Stimulated activated memory B cell treated with anti-CD40 and anti-IgM and Interleukin-4, amounts not matched to agents 10 μg/mL and 1 μg/mL and 100 μg/mL, for 72 hours (primary cell): ENCODE measurements around the gene MT1F.

Experiments
- ATAC-seq: fragments of 150-1000 bp; cut with Tn5 transposase; 2 replicates; pipeline ENCODE4 v1.10.0; 2021
- H3K27ac Mint-ChIP-seq: one replicate; pipeline ENCODE4 v1.8.0; 2022; ENCODE audit warnings: mild to moderate bottlenecking, mixed read lengths
- H3K27me3 Mint-ChIP-seq: one replicate; pipeline ENCODE4 v1.8.0; 2022; ENCODE audit warnings: mixed read lengths
- H3K36me3 Mint-ChIP-seq: one replicate; pipeline ENCODE4 v1.8.0; 2022; ENCODE audit warnings: mixed read lengths
- H3K4me1 Mint-ChIP-seq: one replicate; pipeline ENCODE4 v1.8.0; 2022; ENCODE audit warnings: mixed read lengths
- H3K4me3 Mint-ChIP-seq: one replicate; pipeline ENCODE4 v1.8.0; 2022; ENCODE audit warnings: mild to moderate bottlenecking, moderate library complexity, mixed read lengths
- H3K9me3 Mint-ChIP-seq: one replicate; pipeline ENCODE4 v1.8.0; 2022; ENCODE audit warnings: mixed read lengths

Gene MT1F

DNA sequence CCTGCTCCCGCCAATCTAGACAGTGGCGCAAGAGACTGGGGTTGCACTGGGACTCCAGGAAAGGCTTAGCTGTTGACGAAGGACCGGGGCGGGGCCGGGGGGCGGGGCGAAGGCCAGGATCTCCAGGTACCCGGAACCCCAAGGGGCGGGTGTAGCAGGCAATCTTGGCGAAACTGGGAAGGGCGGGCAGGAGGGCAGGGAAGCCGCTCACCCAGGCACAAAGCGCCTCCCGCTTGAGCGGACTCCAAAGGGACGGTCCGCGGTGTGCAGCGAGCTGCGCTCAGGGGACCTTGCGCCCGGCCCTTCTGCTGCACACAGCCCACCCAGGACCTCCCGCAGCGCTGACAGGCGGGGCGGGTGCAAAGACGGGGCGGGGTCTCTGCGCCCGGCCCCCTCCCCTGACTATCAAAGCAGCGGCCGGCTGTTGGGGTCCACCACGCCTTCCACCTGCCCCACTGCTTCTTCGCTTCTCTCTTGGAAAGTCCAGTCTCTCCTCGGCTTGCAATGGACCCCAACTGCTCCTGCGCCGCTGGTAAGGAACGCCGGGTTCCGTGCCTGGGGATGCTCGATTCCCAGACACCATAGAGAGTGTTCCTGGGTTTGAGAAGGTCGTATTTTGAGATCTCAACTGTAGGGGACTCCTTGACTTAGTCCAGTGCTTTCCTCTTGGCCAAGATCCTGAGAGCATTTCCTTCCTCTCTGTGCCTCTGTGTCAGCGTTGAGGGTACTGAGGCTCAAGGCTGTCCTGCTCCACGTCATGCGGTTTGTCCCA, at the start of gene MT1F:
MT1F (plus strand) TSS at position 405 of the 772 bp plus-strand sequence; CDS start at position 505, 100 bp downstream.
- Mint-ChIP-seq H3K4me3 (peak within 1 kb of the TSS; percentile 89), H3K27ac (peak within 1 kb of the TSS; percentile 71), H3K27me3 (peaks cover 14% of the 10 kb centered on the region), H3K4me1 (peaks cover 34% of the 10 kb centered on the region), H3K36me3 (no peaks in the 10 kb centered on the region), H3K9me3 (no peaks in the 10 kb centered on the region)
- ATAC-seq = peak; percentile 85

DNA sequence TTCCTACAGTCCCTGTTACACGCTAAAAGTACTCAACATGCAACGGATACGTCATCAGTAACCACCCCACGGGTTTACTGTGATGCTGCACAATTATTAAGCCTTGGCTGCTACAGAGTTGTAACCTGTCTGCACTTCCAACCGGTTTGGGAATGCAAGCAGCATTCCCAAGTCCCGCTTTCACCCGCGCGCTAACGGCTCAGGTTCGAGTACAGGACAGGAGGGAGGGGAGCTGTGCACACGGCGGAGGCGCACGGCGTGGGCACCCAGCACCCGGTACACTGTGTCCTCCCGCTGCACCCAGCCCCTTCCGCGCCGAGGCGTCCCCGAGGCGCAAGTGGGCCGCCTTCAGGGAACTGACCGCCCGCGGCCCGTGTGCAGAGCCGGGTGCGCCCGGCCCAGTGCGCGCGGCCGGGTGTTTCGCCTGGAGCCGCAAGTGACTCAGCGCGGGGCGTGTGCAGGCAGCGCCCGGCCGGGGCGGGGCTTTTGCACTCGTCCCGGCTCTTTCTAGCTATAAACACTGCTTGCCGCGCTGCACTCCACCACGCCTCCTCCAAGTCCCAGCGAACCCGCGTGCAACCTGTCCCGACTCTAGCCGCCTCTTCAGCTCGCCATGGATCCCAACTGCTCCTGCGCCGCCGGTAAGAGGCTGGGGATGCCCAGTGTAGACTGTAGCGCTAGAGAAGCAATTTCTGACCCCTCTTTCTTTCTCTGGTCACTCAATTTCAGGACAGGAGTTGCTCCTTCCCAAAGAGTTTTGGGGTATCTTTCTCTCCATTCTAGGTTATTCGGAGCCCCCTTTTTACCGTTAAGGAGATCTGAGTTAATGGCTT, 49.5 kb upstream of the MT1F start, which contains the start of gene MT2A:
MT2A (plus strand) TSS at position 542 of the 833 bp plus-strand sequence; CDS start at position 614, 72 bp downstream.
- ATAC-seq = peak; percentile 94
- H3K4me1 Mint-ChIP-seq = peaks cover 41% of the 10 kb centered on the region

GRCh38 chr16:56608876-56609462, 48.8 kb upstream of the MT1F start:
- ATAC-seq = no peak
- peak overlapping the region; percentile 76 for H3K27ac Mint-ChIP-seq
- H3K4me1 Mint-ChIP-seq = peaks cover 41% of the 10 kb centered on the region
- H3K9me3 Mint-ChIP-seq = no peaks in the 10 kb centered on the region
- H3K36me3 Mint-ChIP-seq = no peaks in the 10 kb centered on the region
- H3K27me3 Mint-ChIP-seq = no peaks in the 10 kb centered on the region
- H3K4me3 Mint-ChIP-seq = peak overlapping the region; percentile 87

More for the DNA sequence above, 49.5 kb upstream of the MT1F start, which contains the start of gene MT2A:
- Mint-ChIP-seq H3K9me3 (no peaks in the 10 kb centered on the region), H3K36me3 (no peaks in the 10 kb centered on the region), H3K27ac (peak within 1 kb of the TSS; percentile 76), H3K27me3 (no peaks in the 10 kb centered on the region), H3K4me3 (peak within 1 kb of the TSS; percentile 87)

- Mint-ChIP-seq H3K4me1 (peaks cover 41% of the 10 kb centered on the region), H3K36me3 (no peaks in the 10 kb centered on the region), H3K27me3 (no peaks in the 10 kb centered on the region), H3K9me3 (no peaks in the 10 kb centered on the region), H3K27ac (peak overlapping the region; percentile 76), H3K4me3 (peak overlapping the region; percentile 87)
- peak; percentile 79 for ATAC-seq
These were observed 48.3 kb upstream of the MT1F start for GRCh38 chr16:56609463-56609921.

- Mint-ChIP-seq H3K4me3 (peak overlapping the region; percentile 87), H3K9me3 (no peaks in the 10 kb centered on the region), H3K27ac (peak overlapping the region; percentile 76), H3K4me1 (peaks cover 41% of the 10 kb centered on the region), H3K27me3 (no peaks in the 10 kb centered on the region), H3K36me3 (no peaks in the 10 kb centered on the region)
- ATAC-seq = peak; percentile 71
These were observed 47.6 kb upstream of the MT1F start for GRCh38 chr16:56610017-56610608.

GRCh38 chr16:56610609-56611111, 47.1 kb upstream of the MT1F start:
- H3K27ac Mint-ChIP-seq = peak overlapping the region; percentile 76
- H3K9me3 Mint-ChIP-seq = no peaks in the 10 kb centered on the region
- H3K36me3 Mint-ChIP-seq = no peaks in the 10 kb centered on the region
- ATAC-seq = no peak
- peak overlapping the region; percentile 87 for H3K4me3 Mint-ChIP-seq
- H3K4me1 Mint-ChIP-seq = peaks cover 41% of the 10 kb centered on the region
- H3K27me3 Mint-ChIP-seq = no peaks in the 10 kb centered on the region

GRCh38 chr16:56611281-56611833, 46.4 kb upstream of the MT1F start:
- Mint-ChIP-seq H3K4me1 (peaks cover 41% of the 10 kb centered on the region), H3K4me3 (peak overlapping the region; percentile 16), H3K27me3 (peaks cover under 1% of the 10 kb centered on the region), H3K9me3 (no peaks in the 10 kb centered on the region), H3K27ac (peak overlapping the region; percentile 76), H3K36me3 (no peaks in the 10 kb centered on the region)
- no peak for ATAC-seq

DNA sequence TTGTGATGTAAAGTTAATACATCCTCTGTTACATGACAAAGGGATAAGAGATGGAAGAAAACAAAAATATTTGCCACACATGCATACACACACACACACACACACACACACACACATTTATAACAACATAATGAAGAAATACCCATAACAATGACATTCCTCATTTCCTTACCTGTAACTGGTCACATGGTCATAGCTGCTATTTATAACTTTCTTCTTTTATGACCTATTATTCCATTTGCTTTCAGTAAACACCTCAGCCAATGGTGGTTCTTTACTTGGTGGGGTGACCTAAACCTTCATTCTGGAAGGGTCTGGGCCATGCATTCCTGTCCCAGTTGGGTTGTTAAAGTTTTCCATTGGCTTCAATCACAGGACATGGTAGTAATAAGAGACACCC, 44.1 kb upstream of the MT1F start:
- no peak for ATAC-seq
- H3K27me3 Mint-ChIP-seq = peaks cover 24% of the 10 kb centered on the region
- no peaks in the 10 kb centered on the region for H3K9me3 Mint-ChIP-seq
- no peak overlapping the region for H3K4me3 Mint-ChIP-seq
- no peaks in the 10 kb centered on the region for H3K36me3 Mint-ChIP-seq
- peaks cover 38% of the 10 kb centered on the region for H3K4me1 Mint-ChIP-seq
- no peak overlapping the region for H3K27ac Mint-ChIP-seq

DNA sequence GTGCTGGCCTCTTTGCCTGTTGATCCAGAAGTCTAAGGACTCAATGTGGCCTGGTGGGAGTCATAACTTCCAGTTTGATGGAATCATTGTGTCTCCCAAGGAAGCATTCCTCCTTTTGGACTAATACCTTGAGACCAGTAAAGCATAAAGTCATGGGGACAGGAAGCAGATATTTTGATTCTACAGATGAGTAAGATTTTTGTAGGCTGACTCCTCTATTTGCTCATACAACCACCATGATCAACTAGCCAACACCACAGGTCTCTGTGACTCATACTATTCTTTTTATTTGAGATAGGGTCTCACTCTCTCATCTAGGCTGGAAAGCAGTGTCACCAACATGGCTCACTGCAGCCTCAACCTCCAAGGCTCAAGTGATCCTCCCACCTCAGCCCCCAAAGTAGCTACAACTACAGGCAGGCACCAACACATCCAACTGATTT, 43.2 kb upstream of the MT1F start:
- Mint-ChIP-seq H3K27ac (no peak overlapping the region), H3K4me1 (peaks cover 30% of the 10 kb centered on the region), H3K27me3 (peaks cover 33% of the 10 kb centered on the region), H3K9me3 (no peaks in the 10 kb centered on the region), H3K36me3 (no peaks in the 10 kb centered on the region), H3K4me3 (no peak overlapping the region)
- no peak for ATAC-seq

GRCh38 chr16:56615353-56615752, 42.4 kb upstream of the MT1F start:
- Mint-ChIP-seq H3K27ac (no peak overlapping the region), H3K36me3 (no peaks in the 10 kb centered on the region), H3K4me1 (peaks cover 23% of the 10 kb centered on the region), H3K4me3 (no peak overlapping the region), H3K27me3 (peaks cover 34% of the 10 kb centered on the region), H3K9me3 (no peaks in the 10 kb centered on the region)
- no peak for ATAC-seq

DNA sequence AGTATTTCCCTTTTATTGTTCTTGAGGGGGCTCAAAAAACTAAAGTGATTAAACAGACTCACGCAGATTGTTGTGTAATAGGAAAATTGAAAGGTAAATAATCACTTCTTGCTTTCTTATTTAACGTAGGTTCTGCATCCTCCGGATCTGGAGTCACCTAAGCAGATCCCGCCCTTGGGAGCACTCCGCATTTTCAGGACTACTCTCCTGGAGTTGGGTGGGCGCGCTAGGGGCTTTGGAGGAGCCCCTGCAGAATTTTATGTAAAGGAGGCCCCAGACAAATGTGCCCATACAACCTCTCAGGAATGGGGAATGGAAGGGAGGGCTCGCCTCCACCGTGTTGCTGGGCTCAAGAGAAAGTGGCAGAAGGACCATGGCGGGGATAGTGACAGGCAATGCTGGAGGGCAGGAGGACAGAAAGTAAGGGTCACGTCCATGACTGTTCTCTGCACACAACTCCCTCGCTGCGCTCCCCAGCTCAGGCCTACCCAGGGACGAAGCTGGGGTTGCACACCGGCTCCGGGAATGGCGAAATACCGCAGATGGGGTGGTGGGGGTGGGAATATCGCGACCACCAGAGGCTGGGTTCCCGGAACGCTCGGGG, 41.0 kb upstream of the MT1F start:
- peaks cover 34% of the 10 kb centered on the region for H3K27me3 Mint-ChIP-seq
- no peaks in the 10 kb centered on the region for H3K36me3 Mint-ChIP-seq
- H3K9me3 Mint-ChIP-seq = no peaks in the 10 kb centered on the region
- H3K27ac Mint-ChIP-seq = no peak overlapping the region
- peaks cover 10% of the 10 kb centered on the region for H3K4me1 Mint-ChIP-seq
- ATAC-seq = no peak
- peak overlapping the region; percentile 44 for H3K4me3 Mint-ChIP-seq

DNA sequence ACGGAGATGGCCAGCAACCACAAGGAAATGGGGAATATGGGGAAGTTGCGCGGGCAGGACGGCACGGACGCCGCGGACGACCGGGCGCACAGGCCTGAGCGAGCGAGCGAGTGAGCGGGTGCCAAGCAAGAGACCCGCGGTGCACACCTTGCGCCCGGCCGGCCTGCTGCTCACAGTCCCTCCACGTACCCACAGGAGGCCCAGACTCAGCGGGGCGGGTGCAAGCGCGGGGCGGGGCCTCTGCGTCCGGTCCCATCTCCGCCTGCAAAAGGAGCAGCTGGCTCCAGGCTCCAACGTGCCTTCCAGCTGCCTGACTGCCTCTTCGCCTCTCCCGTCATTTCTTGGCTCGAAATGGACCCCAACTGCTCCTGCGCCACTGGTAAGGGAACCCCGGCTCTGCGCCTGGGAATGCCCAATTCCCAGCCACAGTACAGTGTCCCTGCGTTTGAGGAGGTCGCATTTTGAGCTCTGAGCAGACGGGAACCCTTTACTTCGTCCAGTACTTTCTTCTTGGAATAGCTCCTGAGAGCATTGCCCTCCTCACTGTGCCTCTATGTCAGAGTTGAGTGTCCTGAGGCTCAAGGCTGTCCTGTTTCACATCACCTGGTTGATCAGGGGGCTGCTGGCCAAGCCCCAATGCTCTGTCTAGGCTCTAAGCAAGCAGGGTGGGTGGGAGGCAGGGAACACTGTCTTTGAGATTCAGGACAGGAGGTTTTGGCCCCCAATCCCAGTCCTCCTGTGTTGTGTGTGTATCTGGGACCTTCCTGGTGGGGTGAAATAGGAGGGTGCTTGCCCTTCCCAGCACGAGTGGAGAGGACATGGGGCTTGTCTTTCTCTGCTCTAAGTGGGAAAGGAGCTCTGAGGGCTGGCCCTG, 40.3 kb upstream of the MT1F start:
- Mint-ChIP-seq H3K4me3 (peak overlapping the region; percentile 51), H3K36me3 (no peaks in the 10 kb centered on the region), H3K27me3 (peaks cover 34% of the 10 kb centered on the region), H3K27ac (no peak overlapping the region), H3K9me3 (no peaks in the 10 kb centered on the region), H3K4me1 (peaks cover 10% of the 10 kb centered on the region)
- ATAC-seq = peak; percentile 50

- Mint-ChIP-seq H3K27me3 (peaks cover 34% of the 10 kb centered on the region), H3K36me3 (no peaks in the 10 kb centered on the region), H3K4me3 (no peak overlapping the region)
These were observed 39.6 kb upstream of the MT1F start for GRCh38 chr16:56618138-56618537.

More at GRCh38 chr16:56618138-56618537, 39.6 kb upstream of the MT1F start:
- no peak for ATAC-seq
- no peaks in the 10 kb centered on the region for H3K9me3 Mint-ChIP-seq
- H3K4me1 Mint-ChIP-seq = peaks cover 10% of the 10 kb centered on the region
- H3K27ac Mint-ChIP-seq = no peak overlapping the region
